Measurements from ENCODE around the gene GNRHR. TPM values are rescaled to one million over a fixed set of nuclear protein-coding genes. Genes with fewer than 3 reads are reported as not detected.
A peak's percentile ranks its signal among the peaks of the same experiment; 100 is the strongest.

GNRHR gene
- total and polyA plus RNA-seq, 2 of the 4 experiments (the other 2 are of a cell fraction): not detected

GRCh38 chr4:67765401-67765800, 11.2 kb upstream of the GNRHR start:
- Histone ChIP-seq H3K27ac (ENCODE audit: insufficient read depth, low read length) (no peak overlapping the region), H2BK20ac (ENCODE audit: low read depth, low read length) (no peak overlapping the region), H2AK5ac (ENCODE audit: low read depth, low read length) (no peak overlapping the region), H3K18ac (ENCODE audit: low read depth, low read length) (no peak overlapping the region), H3K9me3 (ENCODE audit: control insufficient read depth, insufficient read depth, low read length) (no peaks in the 10 kb centered on the region), H2BK15ac (ENCODE audit: low read depth, low read length) (no peak overlapping the region), H2BK5ac (ENCODE audit: low read depth, low read length, poor library complexity, severe bottlenecking) (no peak overlapping the region), H3K79me1 (ENCODE audit: low read depth in 1 of 2, low read length in 2 of 2) (no peaks in the 10 kb centered on the region), H3K4me2 (ENCODE audit: low read depth, low read length) (no peak overlapping the region), H4K5ac (ENCODE audit: low read depth, low read length) (no peak overlapping the region), H3K4ac (ENCODE audit: low read depth, low read length) (no peak overlapping the region), H3K4me3 (ENCODE audit: insufficient read depth, low read depth, low read length) (no peak overlapping the region), H2BK120ac (ENCODE audit: low read depth, low read length) (no peak overlapping the region), H3K14ac (replicated peaks; ENCODE audit: low read depth, low read length) (no peak overlapping the region), H4K20me1 (ENCODE audit: insufficient read depth, low read length) (no peaks in the 10 kb centered on the region), H3K23ac (ENCODE audit: low read depth, low read length) (no peak overlapping the region), H3K27me3 (ENCODE audit: control insufficient read depth, insufficient read depth, low read length) (no peaks in the 10 kb centered on the region), H3K56ac (ENCODE audit: extremely low read depth, insufficient read depth, low read length) (no peak overlapping the region), H3K9ac (ENCODE audit: low read depth, low read length) (no peak overlapping the region), H2AFZ (replicated peaks; ENCODE audit: low read length, poor library complexity) (no peak overlapping the region), H3K4me1 (ENCODE audit: control insufficient read depth, insufficient read depth, low read length) (no peaks in the 10 kb centered on the region), H4K8ac (ENCODE audit: low read depth in 2 of 2, low read length in 2 of 2) (no peak overlapping the region), H2AK9ac (replicated peaks; ENCODE audit: low read depth, low read length, poor library complexity) (no peak overlapping the region), H3K9me1 (ENCODE audit: insufficient read depth, low read length) (no peaks in the 10 kb centered on the region), H4K91ac (ENCODE audit: insufficient read depth, low read depth, low read length) (no peak overlapping the region), H3K36me3 (ENCODE audit: control insufficient read depth, insufficient read depth, low read length) (no peaks in the 10 kb centered on the region)
- TF ChIP-seq ELK1 (IDR thresholded peaks at IDR 0.05; ENCODE audit: borderline replicate concordance, low read depth, low read length): no peak
- TF ChIP-seq MAZ (IDR thresholded peaks at IDR 0.05; ENCODE audit: borderline replicate concordance, low read depth, low read length): no peak
- TF ChIP-seq RAD21 (IDR thresholded peaks at IDR 0.05; ENCODE audit: low read length): no peak
- no peak for TF ChIP-seq POLR2A (IDR thresholded peaks at IDR 0.05; ENCODE audit: low read depth, low read length)
- TF ChIP-seq RFX5 (IDR thresholded peaks at IDR 0.05; ENCODE audit: low read depth, low read length): no peak
- TF ChIP-seq NFE2L2 (IDR thresholded peaks at IDR 0.05; ENCODE audit: low read depth, low read length): no peak
- no peak for TF ChIP-seq CTCF (conservative IDR thresholded peaks at IDR 0.05; ENCODE audit: low read depth, low read length)
- no peak for TF ChIP-seq FOS (IDR thresholded peaks at IDR 0.05; ENCODE audit: low read depth, low read length)
- 71% methylated on average over 1 of the region's 2 CpGs; no CpG with 5 or more reads in 1 of the 2 experiments for WGBS, 2 experiments (ENCODE audit: extremely low coverage in 2 of 2, insufficient read length in 1 of 2)
- ATAC-seq (ENCODE audit: low read depth) (peak; percentile 32; the same call in 1 of the 2 replicates), DNase-seq (peak; percentile 29)
- in situ Hi-C loops (cut with MboI; ENCODE audit: low sequenced_read_pairs): no loop called here
- ChIA-PET POLR2A (ENCODE audit: unreplicated experiment) (no interaction called here), CTCF (interaction anchor here (1.2 kb wide), 1 partner anchor 10 kb away, joined by 3 read pairs; no protein-coding TSS in a partner anchor)
- intact Hi-C loops (cut with micrococcal nuclease): no loop called here
- dilution Hi-C loops (cut with HindIII; ENCODE audit: low sequenced_read_pairs, unreplicated experiment): no loop called here
- BruUV-seq (replicated peaks): no TSS peak

Data from IMR-90 (cell line).